ENCODE results near the gene GRB2. TPM values are rescaled to one million over a fixed set of nuclear protein-coding genes. Genes with fewer than 3 reads are reported as not detected.

Gene GRB2
- total and polyA plus RNA-seq, 10 of the 15 experiments (the other 5 are each of a cell fraction or from before 2014, with no cell fraction given): 113 to 268 (median 158) TPM

DNA sequence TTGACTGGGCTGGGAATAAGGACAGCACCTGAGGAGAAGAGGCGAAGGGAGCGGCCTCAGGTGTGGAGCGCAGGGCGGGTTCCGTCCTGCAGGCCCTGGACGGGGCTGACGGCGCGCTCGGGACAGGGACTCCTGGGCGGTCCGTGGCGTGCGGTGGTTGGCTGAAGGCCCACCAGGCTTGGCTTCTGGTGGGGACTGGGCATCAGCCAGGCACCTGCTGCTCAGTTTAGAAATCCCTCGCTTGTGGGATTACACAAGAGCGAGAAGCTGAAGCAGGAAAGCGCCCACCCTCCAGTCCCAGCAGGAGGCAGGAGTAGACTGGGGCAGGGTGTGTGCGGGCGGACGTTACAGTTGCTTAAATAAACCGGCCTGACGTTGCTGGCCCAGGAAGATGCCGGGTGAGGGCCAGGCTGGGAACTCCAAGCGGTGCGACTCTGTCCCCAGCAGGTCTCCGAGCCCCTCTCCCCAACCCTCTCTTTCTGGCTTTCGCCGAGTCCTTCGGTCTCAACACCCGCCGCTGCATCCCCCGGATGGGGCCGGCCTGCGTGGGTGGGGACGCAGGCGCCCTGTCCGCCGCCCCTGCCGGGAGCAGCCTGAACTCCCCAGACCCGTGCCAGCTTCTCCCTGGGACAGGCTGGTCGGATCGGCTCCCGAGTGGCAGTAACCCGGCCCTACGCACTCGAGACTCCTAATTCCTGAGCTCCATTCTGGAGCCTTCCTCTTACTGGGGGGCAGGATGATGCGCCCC lies 135.1 kb downstream of the GRB2 start (continued):
- TF ChIP-seq, protein P1, sequence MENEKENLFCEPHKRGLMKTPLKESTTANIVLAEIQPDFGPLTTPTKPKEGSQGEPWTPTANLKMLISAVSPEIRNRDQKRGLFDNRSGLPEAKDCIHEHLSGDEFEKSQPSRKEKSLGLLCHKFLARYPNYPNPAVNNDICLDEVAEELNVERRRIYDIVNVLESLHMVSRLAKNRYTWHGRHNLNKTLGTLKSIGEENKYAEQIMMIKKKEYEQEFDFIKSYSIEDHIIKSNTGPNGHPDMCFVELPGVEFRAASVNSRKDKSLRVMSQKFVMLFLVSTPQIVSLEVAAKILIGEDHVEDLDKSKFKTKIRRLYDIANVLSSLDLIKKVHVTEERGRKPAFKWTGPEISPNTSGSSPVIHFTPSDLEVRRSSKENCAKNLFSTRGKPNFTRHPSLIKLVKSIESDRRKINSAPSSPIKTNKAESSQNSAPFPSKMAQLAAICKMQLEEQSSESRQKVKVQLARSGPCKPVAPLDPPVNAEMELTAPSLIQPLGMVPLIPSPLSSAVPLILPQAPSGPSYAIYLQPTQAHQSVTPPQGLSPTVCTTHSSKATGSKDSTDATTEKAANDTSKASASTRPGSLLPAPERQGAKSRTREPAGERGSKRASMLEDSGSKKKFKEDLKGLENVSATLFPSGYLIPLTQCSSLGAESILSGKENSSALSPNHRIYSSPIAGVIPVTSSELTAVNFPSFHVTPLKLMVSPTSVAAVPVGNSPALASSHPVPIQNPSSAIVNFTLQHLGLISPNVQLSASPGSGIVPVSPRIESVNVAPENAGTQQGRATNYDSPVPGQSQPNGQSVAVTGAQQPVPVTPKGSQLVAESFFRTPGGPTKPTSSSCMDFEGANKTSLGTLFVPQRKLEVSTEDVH (IDR thresholded peaks at IDR 0.05; ENCODE audit: low read depth, partially characterized antibody): no peak
- peak; percentile 70 for TF ChIP-seq SIN3A (IDR thresholded peaks at IDR 0.05; ENCODE audit: low read depth, low read length)
- TF ChIP-seq POLR2A (IDR thresholded peaks at IDR 0.05; ENCODE audit: low read depth, low read length): peak; percentile 50
- TF ChIP-seq EGR1 (IDR thresholded peaks at IDR 0.05; ENCODE audit: borderline replicate concordance in 1 of 2, low read depth in 2 of 2, low read length in 2 of 2): peak in 1 of 2 experiments; percentile 99; a peak in 2 of 3 replicates
- TF ChIP-seq TCF3 (IDR thresholded peaks at IDR 0.05; ENCODE audit: borderline replicate concordance, insufficient read depth, low read depth, low read length): no peak
- no peak for TF ChIP-seq CHD4 (IDR thresholded peaks at IDR 0.05)
- TF ChIP-seq, protein P2, sequence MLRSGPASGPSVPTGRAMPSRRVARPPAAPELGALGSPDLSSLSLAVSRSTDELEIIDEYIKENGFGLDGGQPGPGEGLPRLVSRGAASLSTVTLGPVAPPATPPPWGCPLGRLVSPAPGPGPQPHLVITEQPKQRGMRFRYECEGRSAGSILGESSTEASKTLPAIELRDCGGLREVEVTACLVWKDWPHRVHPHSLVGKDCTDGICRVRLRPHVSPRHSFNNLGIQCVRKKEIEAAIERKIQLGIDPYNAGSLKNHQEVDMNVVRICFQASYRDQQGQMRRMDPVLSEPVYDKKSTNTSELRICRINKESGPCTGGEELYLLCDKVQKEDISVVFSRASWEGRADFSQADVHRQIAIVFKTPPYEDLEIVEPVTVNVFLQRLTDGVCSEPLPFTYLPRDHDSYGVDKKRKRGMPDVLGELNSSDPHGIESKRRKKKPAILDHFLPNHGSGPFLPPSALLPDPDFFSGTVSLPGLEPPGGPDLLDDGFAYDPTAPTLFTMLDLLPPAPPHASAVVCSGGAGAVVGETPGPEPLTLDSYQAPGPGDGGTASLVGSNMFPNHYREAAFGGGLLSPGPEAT (IDR thresholded peaks at IDR 0.05; ENCODE audit: low read depth): 0 out of 2 replicates have a peak, but pooled peaks have one; percentile 32
- 0 out of 2 replicates have a peak, but pooled peaks have one; percentile 52 for TF ChIP-seq POLR2AphosphoS5 (IDR thresholded peaks at IDR 0.05; ENCODE audit: low read length)
- peak; percentile 27; the same call in 1 of the 2 replicates for TF ChIP-seq SMC3 (IDR thresholded peaks at IDR 0.05; ENCODE audit: borderline replicate concordance, low read length)

All from GM12878 (cell line).